NCI-H2196 (cell line): Measurements from ENCODE around the gene ASIC4.

Source experiments
- DNase-seq: peaks from one replicate; lab custom pipeline; 2025; ENCODE audit not compliant: unreplicated experiment; lab: John Stamatoyannopoulos, UW

The ASIC4 gene

DNA sequence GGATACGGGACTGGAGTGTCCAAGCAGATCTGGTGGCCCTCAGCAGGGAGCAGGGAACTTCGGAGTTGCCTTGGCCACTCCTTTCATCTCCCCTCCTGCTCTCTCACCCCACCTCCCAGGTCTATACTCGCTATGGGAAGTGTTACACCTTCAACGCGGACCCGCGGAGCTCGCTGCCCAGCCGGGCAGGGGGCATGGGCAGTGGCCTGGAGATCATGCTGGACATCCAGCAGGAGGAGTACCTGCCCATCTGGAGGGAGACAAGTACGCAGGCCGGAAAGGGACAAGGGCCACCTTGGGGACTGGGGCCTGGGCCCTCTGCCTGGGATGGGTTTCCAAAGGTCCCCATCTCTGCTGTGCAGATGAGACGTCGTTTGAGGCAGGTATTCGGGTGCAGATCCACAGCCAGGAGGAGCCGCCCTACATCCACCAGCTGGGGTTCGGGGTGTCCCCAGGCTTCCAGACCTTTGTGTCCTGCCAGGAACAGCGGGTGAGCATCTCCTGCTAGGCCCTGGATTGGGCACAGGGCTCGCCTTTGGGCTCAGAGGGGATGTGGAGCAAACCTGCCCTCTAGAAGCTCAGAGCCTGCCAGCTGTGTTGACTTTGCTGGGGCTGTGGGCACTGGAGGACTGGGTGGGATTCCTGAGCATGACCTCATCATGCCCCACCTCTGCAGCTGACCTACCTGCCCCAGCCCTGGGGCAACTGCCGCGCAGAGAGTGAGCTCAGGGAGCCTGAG lies 17.5 kb downstream of the ASIC4 start:
- no peak for DNase-seq

DNA sequence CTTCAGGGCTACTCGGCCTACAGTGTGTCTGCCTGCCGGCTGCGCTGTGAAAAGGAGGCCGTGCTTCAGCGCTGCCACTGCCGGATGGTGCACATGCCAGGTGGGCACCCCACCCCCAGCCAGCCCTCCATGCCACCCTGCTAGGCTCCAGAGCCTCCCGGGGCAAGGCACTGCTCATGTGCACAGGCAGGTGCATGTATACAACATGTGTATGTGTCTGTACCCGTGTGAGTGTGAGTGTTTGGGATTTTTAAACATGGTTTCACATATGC lies 18.0 kb downstream of the ASIC4 start:
- DNase-seq, result no peak

DNA sequence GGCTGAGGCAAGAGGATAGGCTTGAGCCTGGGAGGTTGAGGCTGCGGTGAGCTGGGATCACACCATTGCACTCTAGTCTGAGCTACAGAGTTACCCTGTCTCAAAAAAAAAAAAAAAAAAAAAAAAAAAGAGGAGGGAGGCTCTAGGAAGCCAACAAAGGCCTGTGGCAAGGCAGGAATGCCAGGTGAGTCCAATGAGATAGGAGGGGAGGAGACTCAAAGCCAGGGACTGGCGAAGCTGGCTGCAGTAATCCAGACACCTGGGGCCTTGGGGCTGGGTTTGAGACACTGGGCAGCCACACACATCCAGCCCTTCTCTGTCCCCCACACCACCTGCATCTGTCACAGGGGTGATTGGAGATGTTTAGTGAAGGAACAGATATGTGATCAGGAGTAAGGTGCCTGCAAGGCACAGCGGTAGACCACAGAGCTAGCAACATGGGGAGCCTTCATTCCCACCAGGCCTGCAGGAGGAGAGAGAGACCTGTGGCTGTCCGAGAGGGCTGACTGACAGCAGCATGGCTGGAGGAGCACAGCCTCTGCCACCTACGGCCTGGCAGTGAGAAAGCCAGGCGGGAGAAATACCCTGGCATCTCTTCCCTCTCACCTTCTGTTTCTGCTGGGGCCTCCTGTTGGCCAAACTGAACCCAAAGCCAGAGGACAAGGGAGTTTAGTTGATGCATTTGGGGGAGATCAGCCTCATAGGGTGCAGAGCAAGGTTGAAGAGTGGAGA lies 19.8 kb downstream of the ASIC4 start:
- peak; percentile 53 for DNase-seq

DNA sequence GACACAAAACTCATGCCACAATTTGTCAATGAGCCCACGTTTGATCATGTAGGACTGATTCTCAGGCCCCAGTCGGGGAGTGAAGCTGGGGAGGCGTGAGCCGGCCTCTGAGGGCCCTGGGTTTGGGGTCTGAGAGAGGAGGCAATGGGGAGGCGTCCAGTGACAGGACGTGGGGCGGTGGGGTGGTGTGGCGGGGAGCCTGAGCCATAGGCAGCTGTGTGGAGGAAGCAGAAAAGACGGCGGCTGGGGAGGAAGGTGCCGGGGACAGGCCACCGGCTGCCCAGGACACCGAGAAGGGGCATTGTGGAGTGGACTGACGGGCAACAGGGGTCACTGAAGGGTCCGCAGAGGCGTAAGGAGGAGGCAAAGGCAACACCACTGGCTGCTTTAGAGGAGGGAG lies 22.1 kb downstream of the ASIC4 start:
- no peak for DNase-seq

DNA sequence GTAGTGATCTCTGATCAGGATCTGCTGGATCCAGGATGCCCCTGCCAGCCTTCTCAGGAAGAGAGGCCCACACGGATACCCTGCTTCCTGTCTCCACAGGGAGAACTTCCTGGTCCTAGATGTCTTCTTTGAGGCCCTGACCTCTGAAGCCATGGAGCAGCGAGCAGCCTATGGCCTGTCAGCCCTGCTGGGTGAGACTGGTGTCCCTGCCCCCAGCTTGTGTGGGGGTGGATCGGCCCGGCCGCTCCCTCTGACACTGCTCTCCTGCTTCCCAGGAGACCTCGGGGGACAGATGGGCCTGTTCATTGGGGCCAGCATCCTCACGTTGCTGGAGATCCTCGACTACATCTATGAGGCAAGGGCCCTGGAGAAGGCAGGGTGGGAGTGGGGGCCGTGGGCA lies 22.7 kb downstream of the ASIC4 start:
- no peak for DNase-seq

DNA sequence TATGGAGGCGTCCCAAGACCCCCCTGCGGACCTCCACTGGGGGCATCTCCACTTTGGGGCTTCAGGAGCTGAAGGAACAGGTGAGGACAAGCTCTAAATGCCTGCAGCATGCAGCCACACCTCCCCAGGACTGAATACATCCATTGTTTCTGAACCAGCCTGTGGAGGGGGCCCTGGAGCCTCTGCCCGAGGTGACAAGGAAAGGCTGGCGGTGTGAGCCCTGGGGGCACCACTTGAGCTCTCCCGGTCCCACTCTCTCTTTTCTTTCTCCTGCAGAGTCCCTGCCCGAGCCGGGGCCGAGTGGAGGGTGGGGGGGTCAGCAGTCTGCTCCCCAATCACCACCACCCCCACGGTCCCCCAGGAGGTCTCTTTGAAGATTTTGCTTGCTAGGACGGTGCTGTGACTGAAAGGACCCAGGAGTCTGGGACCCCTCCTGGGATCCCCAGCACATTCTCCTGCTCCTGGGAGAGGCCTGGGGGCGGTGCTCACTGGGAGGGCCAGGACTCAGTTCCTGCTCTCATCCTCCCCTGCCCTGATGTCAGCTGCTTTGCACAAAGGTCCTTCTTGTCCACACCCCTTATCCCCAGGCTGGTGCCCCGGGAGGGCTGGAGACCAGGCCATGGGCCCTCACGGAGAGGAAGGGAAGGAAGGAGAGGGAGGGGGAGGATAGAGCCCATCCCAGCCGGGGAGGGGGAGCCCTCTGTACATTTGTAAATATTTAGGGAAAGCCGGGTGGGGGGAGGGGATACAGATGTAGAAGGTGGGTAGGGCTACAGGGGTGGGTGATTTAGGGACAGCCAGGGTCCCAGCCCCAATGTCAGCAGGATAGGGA lies 23.6 kb downstream of the ASIC4 start:
- DNase-seq, result no peak

DNA sequence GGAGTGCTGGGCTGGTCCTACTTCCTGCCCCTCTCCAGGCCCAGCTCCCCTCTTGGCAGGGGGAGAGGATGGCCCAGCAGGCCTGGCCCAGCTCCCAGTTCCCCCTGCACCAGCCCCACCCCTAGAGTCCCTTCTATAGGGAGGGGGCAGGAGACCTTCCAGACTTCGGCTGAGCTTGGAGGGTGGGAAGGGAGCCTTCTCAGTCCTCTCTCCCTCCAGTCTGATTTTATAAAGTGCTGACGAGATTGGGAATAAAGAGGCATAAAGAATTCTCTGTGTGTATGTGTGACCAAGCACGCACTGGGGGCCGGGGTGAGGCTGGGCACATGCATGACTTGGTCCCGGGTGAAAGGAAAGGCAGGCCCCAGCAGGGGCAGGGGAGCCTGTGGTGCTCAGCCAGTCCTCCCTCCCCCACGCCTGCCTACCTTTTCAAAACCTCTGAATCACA lies 24.2 kb downstream of the ASIC4 start:
- no peak for DNase-seq

DNA sequence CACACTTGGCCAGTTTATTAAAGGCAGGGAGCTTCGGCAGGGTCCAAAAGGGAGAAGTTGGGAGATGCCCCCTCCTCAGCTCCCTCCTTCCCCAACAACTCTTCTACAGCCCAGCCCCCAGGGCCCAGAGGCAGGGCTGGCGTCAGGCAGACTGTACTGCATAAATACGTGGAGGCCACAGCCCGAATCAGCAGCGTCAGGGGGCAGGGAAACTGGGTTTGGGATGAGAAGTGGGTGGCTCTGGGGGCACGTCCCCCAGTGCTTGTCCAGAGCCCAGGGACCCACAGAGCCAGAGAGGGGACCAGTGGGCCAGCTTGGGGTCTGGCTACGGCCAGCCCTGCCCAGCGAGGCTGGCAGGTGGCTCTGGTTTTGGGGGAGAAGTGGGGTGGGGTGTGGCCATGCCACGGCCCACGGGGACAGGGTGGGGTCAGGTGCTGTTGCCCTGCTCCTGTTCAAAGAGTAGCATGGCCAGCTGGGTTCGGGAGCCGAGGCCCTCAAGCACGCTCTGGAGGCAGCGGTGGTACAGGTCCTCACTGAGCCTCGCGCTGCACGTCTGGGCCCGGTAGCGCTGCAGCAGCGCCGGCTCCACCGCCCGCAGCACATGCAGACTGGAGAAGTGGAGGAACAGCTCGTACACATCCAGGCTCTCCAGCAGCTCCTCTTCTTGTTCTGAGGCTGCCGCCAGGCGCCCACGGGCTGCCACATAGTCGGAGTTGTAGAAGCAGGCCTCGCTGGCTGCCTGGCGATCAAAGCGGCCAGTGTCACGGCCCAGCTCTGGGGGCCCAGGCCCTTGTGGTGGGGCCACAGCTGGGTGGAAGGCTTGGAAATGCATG lies 24.9 kb downstream of the ASIC4 start:
- DNase-seq, result no peak

DNA sequence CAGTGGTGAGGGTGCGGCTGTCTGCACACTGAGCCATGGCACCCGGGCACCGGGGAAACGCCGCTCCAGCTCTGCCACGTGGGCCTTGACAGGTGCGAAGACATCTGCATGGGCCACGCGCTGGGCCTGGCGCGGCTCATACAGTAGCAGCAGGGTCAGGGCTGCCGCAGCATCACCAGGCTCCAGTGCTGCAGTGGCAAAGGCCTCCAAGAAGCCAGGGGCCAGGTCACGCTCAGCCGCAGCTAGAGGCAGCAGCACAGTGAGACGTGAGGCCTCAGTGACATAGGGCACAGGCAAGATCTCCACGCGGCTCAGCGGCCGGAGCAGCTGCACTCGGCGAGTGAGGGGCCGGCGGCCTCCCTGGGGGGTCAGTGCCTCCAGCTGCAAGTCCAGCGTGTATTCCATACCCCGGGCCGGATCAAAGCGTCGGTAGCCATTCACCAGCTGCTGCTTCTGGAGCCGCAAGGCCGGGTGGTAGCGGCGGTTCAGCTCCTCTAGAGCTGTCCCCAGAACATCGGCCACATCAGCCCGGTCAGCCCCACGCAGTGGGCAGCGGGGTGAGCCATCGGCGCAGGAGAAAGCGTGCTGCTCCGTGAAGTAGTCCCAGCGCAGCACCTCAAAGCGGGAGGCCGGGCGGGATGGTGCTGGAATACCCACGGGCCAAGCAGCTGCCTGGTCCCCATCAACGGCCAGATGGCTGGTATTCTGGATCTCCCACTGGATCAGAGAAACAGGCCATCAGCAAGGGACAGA lies 25.8 kb downstream of the ASIC4 start:
- no peak for DNase-seq

DNA sequence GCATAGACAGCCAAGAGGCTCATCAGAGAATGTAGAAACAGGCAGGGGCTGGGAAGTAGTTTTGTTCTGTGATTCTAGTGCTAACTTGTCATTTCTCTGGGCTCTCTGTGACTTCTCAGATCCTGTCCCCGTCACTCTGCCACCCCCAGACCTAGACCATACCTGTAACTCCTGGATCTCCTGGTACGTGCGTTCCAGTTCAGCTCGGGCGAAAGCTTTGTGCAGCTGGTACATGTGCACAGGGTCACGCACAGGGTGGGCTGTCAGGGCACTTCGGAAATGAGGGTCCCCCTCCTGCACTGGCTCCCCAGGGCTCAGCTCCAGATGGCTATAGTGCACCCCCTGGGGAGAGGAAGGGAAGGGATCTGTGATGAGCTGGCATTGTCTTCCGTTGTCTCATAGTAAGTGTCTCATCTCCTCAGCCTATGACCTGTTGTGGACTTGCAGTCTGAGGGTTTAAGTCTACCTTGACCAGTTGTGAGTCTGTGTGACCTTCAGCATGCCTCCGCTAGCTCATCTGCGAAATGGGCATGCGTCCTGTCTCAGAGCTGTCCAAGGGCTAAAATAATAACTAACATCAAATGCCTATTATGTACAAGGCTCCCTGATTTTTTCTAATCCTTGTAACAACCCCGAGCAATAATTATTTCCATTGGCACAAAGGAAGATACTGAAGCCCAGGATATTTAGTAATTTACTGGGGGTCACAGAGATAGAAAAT lies 26.7 kb downstream of the ASIC4 start:
- DNase-seq, result no peak

DNA sequence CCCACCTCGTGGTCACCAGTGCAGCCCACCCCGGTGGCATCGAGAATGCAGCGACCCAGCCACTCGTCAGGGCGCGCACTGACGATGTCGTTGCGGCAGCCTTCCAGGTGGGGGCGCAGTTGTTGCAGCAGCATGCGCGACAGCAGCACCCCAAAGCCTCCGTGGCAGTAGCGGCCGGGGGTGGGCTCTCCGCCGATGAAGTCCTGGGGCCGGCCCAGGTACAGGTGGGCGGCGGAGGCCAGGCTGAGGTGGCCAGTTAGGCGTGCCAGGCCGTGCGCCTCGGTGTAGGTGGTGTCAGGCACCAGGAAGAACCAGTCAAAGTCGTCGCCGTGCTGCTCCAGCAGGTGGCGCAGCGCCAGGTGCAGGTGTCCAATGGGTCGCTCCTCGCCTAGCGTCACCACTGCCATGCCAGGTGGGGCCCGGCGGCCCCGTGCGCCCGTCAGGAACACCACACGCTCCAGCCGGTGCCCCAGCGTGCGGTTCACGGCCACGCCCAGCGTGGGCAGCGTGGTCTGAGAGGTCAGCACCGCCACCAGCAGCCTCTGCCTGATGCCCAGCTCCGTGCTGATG lies 27.4 kb downstream of the ASIC4 start:
- DNase-seq, result peak; percentile 87

DNA sequence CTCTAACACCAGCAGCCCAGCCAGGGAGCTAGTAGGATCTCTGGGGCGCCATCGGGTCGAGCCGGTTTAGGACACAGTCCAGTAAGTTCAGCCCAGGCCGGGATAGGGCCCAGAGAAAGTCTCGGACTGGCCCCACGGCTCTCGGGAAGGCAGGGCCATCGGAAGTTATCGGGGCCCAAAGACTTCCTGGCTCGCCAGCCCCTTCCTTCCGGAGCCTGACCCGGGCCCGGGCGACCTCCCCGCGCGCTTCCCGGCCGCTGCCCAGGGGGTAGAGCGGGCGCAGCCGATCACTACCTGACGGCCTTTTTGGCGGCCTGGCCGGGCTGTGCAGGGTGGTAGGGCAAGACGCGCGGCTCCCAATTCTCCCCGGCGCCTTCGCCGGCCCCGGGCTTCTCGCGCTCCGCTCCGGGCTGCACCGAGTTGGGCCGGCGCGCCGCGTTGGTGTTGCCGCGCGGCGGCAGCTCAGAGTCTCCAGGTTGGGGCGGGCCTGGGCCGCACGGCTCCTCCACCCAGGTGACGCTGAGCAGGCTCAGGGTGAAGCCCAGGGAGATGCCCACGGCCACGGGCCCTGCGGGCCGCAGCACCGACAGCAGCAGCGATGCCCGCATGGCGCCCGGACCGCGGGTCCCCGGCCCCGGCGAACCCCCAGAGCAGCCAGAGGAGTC lies 28.8 kb downstream of the ASIC4 start:
- DNase-seq, result peak; percentile 51

DNA sequence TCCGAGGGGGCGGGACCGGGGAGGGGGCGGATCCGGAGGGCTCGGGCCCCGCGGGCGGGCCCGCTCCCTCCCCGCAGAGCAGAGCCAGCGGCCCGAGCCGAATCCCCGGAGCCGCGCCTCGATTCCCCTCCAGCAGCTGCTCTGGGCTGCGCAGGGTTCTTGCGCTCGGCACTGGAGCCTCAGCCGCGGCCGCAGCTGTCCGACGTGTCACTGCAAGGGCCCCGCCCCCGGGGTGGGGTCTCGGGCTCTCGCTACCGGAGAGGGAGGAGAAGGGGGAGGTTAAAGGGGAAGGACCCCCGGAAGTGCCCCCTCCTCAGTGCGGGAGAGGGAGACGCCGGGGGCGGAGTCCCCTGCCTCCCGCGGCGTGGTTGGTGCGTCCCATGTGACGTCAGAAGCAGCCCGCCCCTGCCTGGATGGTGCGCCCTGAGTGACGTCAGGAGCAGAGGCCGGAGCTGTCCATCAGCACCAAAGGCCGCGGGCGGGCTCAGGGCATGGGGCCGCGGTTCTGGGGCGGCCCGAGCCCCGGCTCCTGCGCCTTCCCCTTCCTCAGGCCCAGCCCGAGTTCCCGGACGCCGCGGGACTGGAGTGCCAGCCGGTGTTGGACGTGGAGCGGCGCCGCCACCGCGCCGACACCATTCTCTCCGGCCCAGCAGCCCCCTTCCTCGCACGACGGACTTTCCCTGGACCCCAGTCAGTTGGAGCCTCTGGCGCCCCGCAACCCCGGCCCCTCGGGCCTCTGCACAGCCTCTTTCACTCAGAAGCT lies 29.5 kb downstream of the ASIC4 start, which contains the start of the genes CHPF and TMEM198:
TSS of gene CHPF (minus strand) at position 214 of the 763 bp plus-strand sequence. CDS start 271 bp downstream, outside the sequence.
TSS of gene TMEM198 (plus strand) at position 433 of the 763 bp plus-strand sequence. CDS start 700 bp downstream, outside the sequence.
- peak; percentile 99 for DNase-seq

DNA sequence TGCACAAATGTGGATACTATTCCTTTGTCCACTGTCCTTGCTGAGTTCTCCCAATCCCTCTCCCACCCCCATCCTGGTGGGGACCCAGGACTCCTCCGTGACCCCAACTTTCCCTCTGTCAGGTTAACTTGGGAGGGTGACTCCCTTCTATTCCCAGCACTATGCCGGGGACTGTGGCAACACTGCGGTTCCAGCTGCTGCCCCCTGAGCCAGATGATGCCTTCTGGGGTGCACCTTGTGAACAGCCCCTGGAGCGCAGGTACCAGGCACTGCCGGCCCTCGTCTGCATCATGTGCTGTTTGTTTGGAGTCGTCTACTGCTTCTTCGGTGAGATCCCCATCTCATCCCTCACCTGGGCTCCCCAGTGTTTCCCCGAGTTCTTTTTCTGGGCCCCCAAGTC lies 30.3 kb downstream of the ASIC4 start:
- DNase-seq, result no peak

DNA sequence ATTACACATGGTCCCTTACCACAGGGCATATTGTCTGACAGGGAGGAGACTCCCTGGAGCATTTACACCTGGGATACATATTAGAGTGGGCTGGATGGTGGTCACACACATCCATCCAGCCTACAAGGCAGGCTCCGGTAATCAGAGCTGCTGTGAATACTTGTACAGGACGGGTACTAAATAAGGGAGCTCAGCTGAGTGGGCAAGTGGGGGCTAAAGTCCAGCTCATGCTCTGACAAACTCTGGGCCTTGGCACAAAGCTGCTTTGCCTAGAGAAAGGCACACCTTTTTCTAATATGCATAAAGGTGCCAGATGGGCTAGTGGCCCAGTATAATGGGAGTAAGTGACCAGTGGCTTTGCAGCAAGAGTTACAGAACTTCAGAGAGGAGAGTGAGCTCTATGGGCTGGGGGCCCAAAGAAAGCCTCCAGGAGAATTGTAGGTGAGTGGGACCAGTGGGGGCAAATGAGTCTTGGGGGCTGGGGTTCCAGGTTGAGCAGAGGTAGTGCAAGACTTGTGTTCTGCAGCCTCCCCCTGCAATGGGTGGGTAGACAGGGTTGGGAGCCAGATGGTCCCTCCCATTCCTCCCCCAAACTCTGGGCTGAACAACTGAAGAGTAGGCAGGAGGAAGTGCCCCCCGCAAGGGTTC lies 31.1 kb downstream of the ASIC4 start:
- no peak for DNase-seq

DNA sequence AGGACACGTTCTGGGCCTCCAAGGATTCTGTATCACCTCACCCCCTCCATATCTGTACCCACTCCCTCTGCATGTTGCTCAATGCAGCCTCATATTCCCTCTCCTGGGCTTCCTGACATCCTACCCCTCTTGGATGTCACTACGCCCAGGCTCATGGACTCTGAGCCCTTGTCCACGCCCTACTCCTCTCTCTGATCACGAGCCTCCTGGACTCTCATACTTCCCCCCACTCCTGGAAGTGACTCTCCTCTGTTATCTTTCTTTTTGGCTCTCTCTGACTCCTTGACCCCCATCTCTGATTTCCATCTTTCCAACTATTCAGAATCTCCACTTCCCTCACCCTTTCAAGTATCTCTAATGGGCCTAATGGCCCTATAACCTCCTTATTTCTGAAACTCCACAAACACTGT lies 31.7 kb downstream of the ASIC4 start:
- no peak for DNase-seq

DNA sequence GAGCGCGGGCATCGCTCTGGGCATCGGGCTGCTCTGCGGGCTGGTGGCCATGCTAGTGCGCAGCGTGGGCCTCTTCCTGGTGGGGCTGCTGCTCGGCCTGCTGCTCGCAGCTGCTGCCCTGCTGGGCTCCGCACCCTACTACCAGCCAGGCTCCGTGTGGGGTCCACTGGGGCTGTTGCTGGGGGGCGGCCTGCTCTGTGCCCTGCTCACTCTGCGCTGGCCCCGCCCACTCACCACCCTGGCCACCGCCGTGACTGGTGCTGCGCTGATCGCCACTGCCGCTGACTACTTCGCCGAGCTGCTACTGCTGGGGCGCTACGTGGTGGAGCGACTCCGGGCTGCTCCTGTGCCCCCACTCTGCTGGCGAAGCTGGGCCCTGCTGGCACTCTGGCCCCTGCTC lies 33.3 kb downstream of the ASIC4 start:
- DNase-seq, result no peak
